GM23338 (cell line): ENCODE data around the gene ZBTB20. TPM values are rescaled to one million over a fixed set of nuclear protein-coding genes. Genes with fewer than 3 reads are reported as not detected.
A peak's percentile ranks its signal among the peaks of the same experiment; 100 is the strongest.

Experiments used
- ATAC-seq: fragments of 200-7000 bp; cut with Tn5 transposase; 3 replicates; pipeline ENCODE4 v1.9.1; 2020
- DNase-seq: peaks from one replicate; pipeline ENCODE4 v3.0.0-alpha.2; 2015; ENCODE audit warnings: low spot score
- H2AFZ ChIP-seq: fragments of 200-600 bp; sonication (generic); 2 replicates; pipeline ENCODE4 v1.8.0; 2016; ENCODE audit warnings: antibody characterized with exemption, mild to moderate bottlenecking, moderate library complexity
- H3F3A ChIP-seq: fragments of 200-600 bp; sonication (generic); replicated peaks from 2 replicates; pipeline ENCODE4 v1.8.0; 2017; ENCODE audit warnings: antibody characterized with exemption, mixed run types, low read depth
- H3K27ac ChIP-seq: fragments of 200-600 bp; sonication (generic); 2 replicates; pipeline ENCODE4 v1.6.1; 2016; ENCODE audit warnings: low read depth
- H3K27me3 ChIP-seq: fragments of 200-600 bp; sonication (generic); 2 replicates; pipeline ENCODE4 v1.8.0; 2016; ENCODE audit warnings: mild to moderate bottlenecking, mixed run types, moderate library complexity; ENCODE audit not compliant: insufficient read depth
- H3K36me3 ChIP-seq: fragments of 200-600 bp; sonication (generic); 2 replicates; pipeline ENCODE4 v1.8.0; 2016; ENCODE audit warnings: mild to moderate bottlenecking; ENCODE audit not compliant: insufficient read depth
- H3K4me1 ChIP-seq: fragments of 200-600 bp; sonication (generic); 2 replicates; pipeline ENCODE4 v1.8.0; 2016; ENCODE audit warnings: mild to moderate bottlenecking, moderate library complexity; ENCODE audit not compliant: insufficient read depth
- H3K4me2 ChIP-seq: fragments of 200-600 bp; sonication (generic); 2 replicates; pipeline ENCODE4 v1.7.1; 2017; ENCODE audit warnings: mixed run types
- H3K4me3 ChIP-seq: fragments of 200-600 bp; sonication (generic); 2 replicates; pipeline ENCODE4 v1.6.1; 2016; ENCODE audit warnings: mixed run types
- H3K79me2 ChIP-seq: fragments of 200-600 bp; sonication (generic); replicated peaks from 2 replicates; pipeline ENCODE4 v1.8.0; 2017; ENCODE audit warnings: mild to moderate bottlenecking; ENCODE audit not compliant: insufficient read depth
- H3K9me2 ChIP-seq: fragments of 200-600 bp; sonication (generic); 2 replicates; pipeline ENCODE4 v1.8.0; 2017; ENCODE audit not compliant: insufficient read depth
- H4K20me1 ChIP-seq: fragments of 200-600 bp; sonication (generic); replicated peaks from 2 replicates; pipeline ENCODE4 v1.8.0; 2017; ENCODE audit warnings: mild to moderate bottlenecking; ENCODE audit not compliant: insufficient read depth
- H3K27ac Mint-ChIP-seq: 2 replicates; pipeline ENCODE4 v1.8.0; 2020; ENCODE audit warnings: inconsistent platforms, mild to moderate bottlenecking, moderate library complexity, mixed read lengths
- H3K27me3 Mint-ChIP-seq: 3 replicates; pipeline ENCODE4 v1.8.0; 2022; ENCODE audit warnings: low read depth, mild to moderate bottlenecking, moderate library complexity, mixed read lengths, inconsistent platforms; ENCODE audit not compliant: insufficient read depth, poor library complexity
- H3K36me3 Mint-ChIP-seq: 3 replicates; pipeline ENCODE4 v1.8.0; 2021; ENCODE audit warnings: low read depth, mild to moderate bottlenecking, inconsistent platforms, moderate library complexity, mixed read lengths
- H3K4me1 Mint-ChIP-seq: 3 replicates; pipeline ENCODE4 v1.8.0; 2020; ENCODE audit warnings: mild to moderate bottlenecking, inconsistent platforms, mixed read lengths
- H3K4me3 Mint-ChIP-seq: 3 replicates; pipeline ENCODE4 v1.8.0; 2021; ENCODE audit warnings: moderate library complexity, mild to moderate bottlenecking, inconsistent platforms, mixed read lengths
- H3K9me3 Mint-ChIP-seq: 3 replicates; pipeline ENCODE4 v1.8.0; 2020; ENCODE audit warnings: moderate library complexity, mild to moderate bottlenecking, inconsistent platforms, mixed read lengths
- EZH2 ChIP-seq: fragments of 200-600 bp; sonication (generic); IDR thresholded peaks from one replicate; pipeline ENCODE4 v1.8.0; 2017; ENCODE audit warnings: antibody characterized with exemption, mild to moderate bottlenecking, low read depth; ENCODE audit not compliant: unreplicated experiment
- EZH2phosphoT487 ChIP-seq: fragments of 200-600 bp; sonication (generic); IDR thresholded peaks from one replicate; pipeline ENCODE4 v1.8.1; 2018; ENCODE audit warnings: antibody characterized with exemption; ENCODE audit not compliant: unreplicated experiment
- JUNB ChIP-seq: IDR thresholded peaks from one replicate; pipeline ENCODE4 v1.6.1; 2016; ENCODE audit warnings: antibody characterized with exemption; ENCODE audit not compliant: unreplicated experiment
- NANOG ChIP-seq: IDR thresholded peaks from 2 replicates; pipeline ENCODE4 v1.6.1; 2016; ENCODE audit warnings: antibody characterized with exemption, borderline replicate concordance
- POLR2AphosphoS5 ChIP-seq: IDR thresholded peaks from 2 replicates; pipeline ENCODE4 v1.6.1; 2016; ENCODE audit warnings: antibody characterized with exemption, low read depth
- REST ChIP-seq: IDR thresholded peaks from one replicate; pipeline ENCODE4 v1.6.1; 2018; ENCODE audit warnings: antibody characterized with exemption; ENCODE audit not compliant: unreplicated experiment
- STAT1 ChIP-seq: IDR thresholded peaks from one replicate; pipeline ENCODE4 v1.6.1; 2016; ENCODE audit warnings: antibody characterized with exemption; ENCODE audit not compliant: unreplicated experiment
- ZNF114 ChIP-seq: fragments of 250-450 bp; sonication (Bioruptor Pico); IDR thresholded peaks from 2 replicates; pipeline ENCODE4 v1.5.0; 2020; ENCODE audit warnings: mild to moderate bottlenecking, moderate library complexity
- ZNF331 ChIP-seq: fragments of 250-450 bp; sonication (Bioruptor Pico); IDR thresholded peaks from 2 replicates; pipeline ENCODE4 v1.5.0; 2020; ENCODE audit warnings: low read depth, mild to moderate bottlenecking, moderate library complexity
- polyA plus RNA-seq: library from polyadenylated mRNA; unstranded; fragments of >200 nt; fragmentation: Nextera tagmentation; extraction: Ambion mirVana; gene quantifications from 2 replicates; pipeline ENCODE4 v1.2.1, GENCODE V29; 2016
- total RNA-seq: library from RNA; depleted of rRNA; stranded (reverse); fragments of >200 nt; shearing (Covaris generic); gene quantifications from 2 replicates; pipeline ENCODE4 v1.2.3, GENCODE V29; 2014
- TF ChIP-seq, protein P1 (sequence below), 2 experiments: fragments of 200-600 bp in 1 of 2; sonication (generic) in 1 of 2; conservative IDR thresholded peaks; 2 replicates each; pipeline versions ENCODE4 v1.5.1 to v1.6.1; 2016 to 2017; ENCODE audit warnings: antibody characterized with exemption in 2 of 2, low read depth in 2 of 2, mild to moderate bottlenecking in 2 of 2, moderate library complexity in 1 of 2

Gene ZBTB20
- total and polyA plus RNA-seq, 2 experiments from 2014 or later: 2.0 to 3.3 TPM

- no peak for TF ChIP-seq REST
- TF ChIP-seq ZNF114 (CRISPR knock-in tag): no peak
- no peak for TF ChIP-seq NANOG
- no peak for TF ChIP-seq POLR2AphosphoS5
These were observed 60.7 kb downstream of the ZBTB20 start (continued) for GRCh38 chr3:115086344-115086743.

- ATAC-seq: peak; percentile 74
- no peaks in the 10 kb centered on the region for H3K36me3 Mint-ChIP-seq
- H3K27me3 ChIP-seq: no peaks in the 10 kb centered on the region
These were observed 61.8 kb downstream of the ZBTB20 start for GRCh38 chr3:115085197-115085865.

GRCh38 chr3:115084686-115085085 lies 62.4 kb downstream of the ZBTB20 start:
- Histone ChIP-seq H3K4me1 (peaks cover 14% of the 10 kb centered on the region), H4K20me1 (no peaks in the 10 kb centered on the region), H3K9me2 (no peaks in the 10 kb centered on the region), H3K36me3 (no peaks in the 10 kb centered on the region), H3K27me3 (no peaks in the 10 kb centered on the region), H3K4me3 (no peak overlapping the region), H3K27ac (no peak overlapping the region), H3K79me2 (no peaks in the 10 kb centered on the region), H2AFZ (no peak overlapping the region), H3K4me2 (no peak overlapping the region), H3F3A (no peaks in the 10 kb centered on the region)
- Mint-ChIP-seq H3K4me1 (peaks cover 22% of the 10 kb centered on the region), H3K9me3 (no peaks in the 10 kb centered on the region), H3K27me3 (peaks cover 2% of the 10 kb centered on the region), H3K4me3 (no peak overlapping the region), H3K27ac (no peak overlapping the region), H3K36me3 (no peaks in the 10 kb centered on the region)
- ATAC-seq (no peak), DNase-seq (no peak)
- no peak for TF ChIP-seq ZNF331 (CRISPR knock-in tag)
- TF ChIP-seq, protein P1, sequence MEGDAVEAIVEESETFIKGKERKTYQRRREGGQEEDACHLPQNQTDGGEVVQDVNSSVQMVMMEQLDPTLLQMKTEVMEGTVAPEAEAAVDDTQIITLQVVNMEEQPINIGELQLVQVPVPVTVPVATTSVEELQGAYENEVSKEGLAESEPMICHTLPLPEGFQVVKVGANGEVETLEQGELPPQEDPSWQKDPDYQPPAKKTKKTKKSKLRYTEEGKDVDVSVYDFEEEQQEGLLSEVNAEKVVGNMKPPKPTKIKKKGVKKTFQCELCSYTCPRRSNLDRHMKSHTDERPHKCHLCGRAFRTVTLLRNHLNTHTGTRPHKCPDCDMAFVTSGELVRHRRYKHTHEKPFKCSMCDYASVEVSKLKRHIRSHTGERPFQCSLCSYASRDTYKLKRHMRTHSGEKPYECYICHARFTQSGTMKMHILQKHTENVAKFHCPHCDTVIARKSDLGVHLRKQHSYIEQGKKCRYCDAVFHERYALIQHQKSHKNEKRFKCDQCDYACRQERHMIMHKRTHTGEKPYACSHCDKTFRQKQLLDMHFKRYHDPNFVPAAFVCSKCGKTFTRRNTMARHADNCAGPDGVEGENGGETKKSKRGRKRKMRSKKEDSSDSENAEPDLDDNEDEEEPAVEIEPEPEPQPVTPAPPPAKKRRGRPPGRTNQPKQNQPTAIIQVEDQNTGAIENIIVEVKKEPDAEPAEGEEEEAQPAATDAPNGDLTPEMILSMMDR (conservative IDR thresholded peaks at IDR 0.05; ENCODE audit: low read depth in 2 of 2): no peak
- TF ChIP-seq ZNF114 (CRISPR knock-in tag): no peak
- no peak for TF ChIP-seq JUNB
- no peak for TF ChIP-seq NANOG
- TF ChIP-seq STAT1: no peak
- TF ChIP-seq EZH2: no peak
- no peak for TF ChIP-seq EZH2phosphoT487

More at GRCh38 chr3:115085197-115085865, 61.8 kb downstream of the ZBTB20 start:
- DNase-seq: peak; percentile 57
- Histone ChIP-seq H3F3A (no peaks in the 10 kb centered on the region), H4K20me1 (no peaks in the 10 kb centered on the region), H3K27ac (no peak overlapping the region), H3K4me2 (no peak overlapping the region), H2AFZ (no peak overlapping the region), H3K9me2 (no peaks in the 10 kb centered on the region), H3K36me3 (no peaks in the 10 kb centered on the region), H3K79me2 (no peaks in the 10 kb centered on the region), H3K4me1 (peaks cover 14% of the 10 kb centered on the region), H3K4me3 (no peak overlapping the region)
- H3K4me1 Mint-ChIP-seq: peaks cover 24% of the 10 kb centered on the region
- no peak for TF ChIP-seq JUNB
- TF ChIP-seq, protein P1 (conservative IDR thresholded peaks at IDR 0.05; ENCODE audit: low read depth in 2 of 2): peak; percentile 28 to 54; a peak in 3 of 4 replicates
- no peaks in the 10 kb centered on the region for H3K9me3 Mint-ChIP-seq
- H3K27me3 Mint-ChIP-seq: peaks cover 2% of the 10 kb centered on the region
- no peak overlapping the region for H3K4me3 Mint-ChIP-seq
- peak overlapping the region; percentile 78; the same call in 1 of the 2 replicates for H3K27ac Mint-ChIP-seq
